D721Med (cell line): Measurements from ENCODE around the gene ZNF700.
"Not testable (repeated sequence)": the region's sequence is repeated elsewhere in the genome, so short reads cannot be mapped to it uniquely, and the experiment has no call there.

Experiments used
- DNase-seq: peaks from one replicate; pipeline ENCODE4 v3.0.0; 2011; ENCODE audit warnings: low spot score; ENCODE audit not compliant: insufficient read length
- FAIRE-seq: peaks from 2 replicates; lab custom pipeline; 2011; peaks lifted over from hg19 to GRCh38; lab: Jason Lieb, UNC
- TF ChIP-seq, protein P1 (sequence below): IDR thresholded peaks from 2 replicates; pipeline ENCODE4 v1.5.1; 2012; ENCODE audit warnings: mild to moderate bottlenecking, control low read depth; ENCODE audit not compliant: insufficient read depth; ENCODE audit errors: missing control alignments

ZNF700 gene

DNA sequence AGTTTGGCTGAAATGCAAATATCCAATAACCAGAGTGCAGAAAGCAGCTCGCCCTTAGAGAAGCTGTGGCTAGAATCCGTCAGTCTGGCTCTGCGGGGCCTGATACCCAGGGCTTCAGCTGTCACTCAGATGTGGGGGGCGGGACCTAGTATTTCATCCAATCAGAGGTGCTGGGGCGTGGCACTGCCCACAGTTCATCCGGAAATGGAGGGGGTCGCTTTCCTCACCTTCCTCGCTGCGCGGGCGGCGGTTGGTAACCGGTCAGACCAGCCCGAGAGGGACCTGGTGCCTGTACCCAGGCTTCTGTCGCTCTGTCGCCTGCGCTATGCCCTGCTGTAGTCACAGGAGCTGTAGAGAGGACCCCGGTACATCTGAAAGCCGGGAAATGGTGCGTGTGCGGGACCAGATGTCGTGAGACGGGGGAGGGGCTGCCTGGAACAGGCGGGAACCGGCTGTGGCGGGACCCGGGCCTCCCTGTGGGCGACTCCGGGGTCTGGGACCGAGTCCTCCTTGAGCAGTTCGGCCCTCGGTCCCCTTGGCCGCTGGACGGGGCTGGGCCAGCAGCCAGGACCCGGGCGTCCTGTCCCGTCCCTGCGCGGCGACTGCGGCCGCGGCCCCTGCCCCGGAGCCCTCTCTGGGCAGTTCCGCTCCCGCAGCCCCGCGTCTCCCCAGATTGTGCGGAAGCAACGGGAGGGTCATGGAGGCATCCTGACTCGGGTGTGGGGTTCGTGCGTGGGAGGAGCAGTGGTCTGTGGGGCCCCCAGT, at the start of gene ZNF700:
ZNF700 (plus strand) TSS at position 222 of the 765 bp plus-strand sequence; CDS start at position 326, 104 bp downstream.
- peak; percentile 77 for DNase-seq
- FAIRE-seq: no peak
- TF ChIP-seq, protein P1, sequence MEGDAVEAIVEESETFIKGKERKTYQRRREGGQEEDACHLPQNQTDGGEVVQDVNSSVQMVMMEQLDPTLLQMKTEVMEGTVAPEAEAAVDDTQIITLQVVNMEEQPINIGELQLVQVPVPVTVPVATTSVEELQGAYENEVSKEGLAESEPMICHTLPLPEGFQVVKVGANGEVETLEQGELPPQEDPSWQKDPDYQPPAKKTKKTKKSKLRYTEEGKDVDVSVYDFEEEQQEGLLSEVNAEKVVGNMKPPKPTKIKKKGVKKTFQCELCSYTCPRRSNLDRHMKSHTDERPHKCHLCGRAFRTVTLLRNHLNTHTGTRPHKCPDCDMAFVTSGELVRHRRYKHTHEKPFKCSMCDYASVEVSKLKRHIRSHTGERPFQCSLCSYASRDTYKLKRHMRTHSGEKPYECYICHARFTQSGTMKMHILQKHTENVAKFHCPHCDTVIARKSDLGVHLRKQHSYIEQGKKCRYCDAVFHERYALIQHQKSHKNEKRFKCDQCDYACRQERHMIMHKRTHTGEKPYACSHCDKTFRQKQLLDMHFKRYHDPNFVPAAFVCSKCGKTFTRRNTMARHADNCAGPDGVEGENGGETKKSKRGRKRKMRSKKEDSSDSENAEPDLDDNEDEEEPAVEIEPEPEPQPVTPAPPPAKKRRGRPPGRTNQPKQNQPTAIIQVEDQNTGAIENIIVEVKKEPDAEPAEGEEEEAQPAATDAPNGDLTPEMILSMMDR: no peak

DNA sequence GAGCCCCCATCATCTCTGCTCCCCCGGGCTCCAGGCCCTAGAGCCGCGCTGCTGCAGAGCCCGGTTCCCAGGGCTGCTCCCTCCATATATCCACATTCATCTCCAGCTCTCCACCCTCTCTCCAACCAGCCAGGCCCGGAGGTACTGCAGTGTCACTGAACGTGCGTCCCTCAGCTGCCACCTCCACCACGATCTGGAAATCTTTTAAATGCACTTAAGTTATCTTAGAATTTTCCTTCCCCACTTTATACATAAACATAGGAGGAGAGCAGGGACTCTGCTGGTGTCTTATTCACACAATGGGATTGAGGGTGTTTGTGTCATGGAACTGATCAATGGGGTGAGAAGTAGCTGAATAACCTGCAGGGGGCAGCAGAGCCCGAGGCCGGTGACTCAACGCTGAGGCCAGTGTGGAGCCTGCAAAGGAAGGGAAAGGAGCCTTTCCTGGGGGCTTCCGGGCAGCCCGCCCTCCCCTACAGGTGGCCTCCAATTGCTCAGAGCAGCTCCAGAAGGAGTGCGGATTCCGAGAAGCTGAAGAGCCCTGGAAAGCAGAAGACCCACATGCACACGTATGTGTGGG, 45.1 kb upstream of the ZNF700 start:
- not testable (repeated sequence) for DNase-seq, FAIRE-seq

DNA sequence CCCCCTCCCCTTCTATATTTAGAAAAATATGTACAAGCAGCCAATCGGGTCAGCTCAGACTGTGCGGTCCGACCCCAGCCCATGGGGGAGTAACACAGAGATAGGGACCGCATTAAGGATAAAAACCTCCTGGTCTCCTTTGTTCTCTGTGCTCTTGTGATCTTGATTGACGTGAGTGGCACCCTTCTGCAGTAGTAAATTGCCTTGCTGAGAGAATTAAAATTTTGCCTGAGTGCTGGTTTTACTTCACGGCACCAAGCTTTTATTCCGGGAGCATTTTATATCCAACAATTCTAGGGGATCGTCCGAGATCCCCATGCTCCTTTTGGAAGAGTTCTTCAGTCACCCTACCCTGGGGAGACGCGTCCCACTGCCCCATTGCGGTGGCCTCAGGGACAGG, 44.3 kb upstream of the ZNF700 start:
- no peak for FAIRE-seq
- TF ChIP-seq, protein P1: no peak
- DNase-seq: no peak

DNA sequence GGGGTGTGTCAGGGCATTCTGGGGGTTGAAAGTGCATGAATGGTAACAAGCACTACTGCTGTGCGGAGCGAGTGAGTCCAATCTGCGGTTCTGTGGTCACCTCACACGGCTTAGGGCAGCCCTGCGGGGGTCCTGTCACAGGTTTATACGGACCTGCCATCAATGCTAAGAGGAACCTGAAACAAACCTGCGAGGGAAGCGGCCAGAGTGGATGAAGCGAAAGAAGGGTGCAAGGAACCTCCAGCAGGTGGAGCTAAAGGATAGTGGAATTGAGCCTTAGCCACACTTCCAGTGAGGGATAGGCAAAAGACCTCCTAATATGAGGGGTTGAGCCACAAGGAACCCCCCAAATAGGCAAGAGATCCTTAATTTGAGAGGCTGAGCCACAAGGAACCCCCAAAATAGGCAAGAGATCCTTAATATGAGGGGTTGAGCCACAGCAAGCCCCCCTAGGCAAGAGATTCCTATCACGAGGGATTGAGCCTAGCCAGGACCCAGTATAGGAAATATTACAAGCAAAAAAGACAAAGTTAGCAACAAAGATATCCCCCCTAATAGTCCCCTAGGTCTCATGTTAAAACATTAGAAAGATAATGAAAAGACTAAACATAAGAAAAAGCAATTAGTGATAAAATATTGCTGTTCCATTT, 43.6 kb upstream of the ZNF700 start:
- FAIRE-seq: peak; percentile 46
- TF ChIP-seq, protein P1: peak; percentile 77
- DNase-seq: peak; percentile 81

DNA sequence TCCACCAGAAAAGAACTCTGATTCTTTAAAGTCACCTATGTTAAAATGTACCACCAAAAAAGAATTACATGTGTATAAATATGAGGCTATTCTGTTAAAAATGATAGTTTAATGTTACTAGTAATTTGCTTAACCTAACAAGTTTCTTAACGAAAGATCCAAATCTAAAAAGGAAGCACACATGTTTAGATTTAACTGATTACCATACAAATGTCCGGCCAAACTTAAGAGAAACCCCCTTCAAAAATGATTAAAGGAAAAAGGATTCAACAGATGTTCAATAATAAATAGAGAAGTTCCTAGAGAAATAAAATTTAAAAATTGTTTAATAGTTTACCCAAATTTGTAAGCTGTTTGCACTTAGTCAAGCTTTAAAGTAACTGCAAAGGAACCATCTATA, 42.3 kb upstream of the ZNF700 start:
- no peak for DNase-seq
- no peak for FAIRE-seq
- TF ChIP-seq, protein P1: no peak

DNA sequence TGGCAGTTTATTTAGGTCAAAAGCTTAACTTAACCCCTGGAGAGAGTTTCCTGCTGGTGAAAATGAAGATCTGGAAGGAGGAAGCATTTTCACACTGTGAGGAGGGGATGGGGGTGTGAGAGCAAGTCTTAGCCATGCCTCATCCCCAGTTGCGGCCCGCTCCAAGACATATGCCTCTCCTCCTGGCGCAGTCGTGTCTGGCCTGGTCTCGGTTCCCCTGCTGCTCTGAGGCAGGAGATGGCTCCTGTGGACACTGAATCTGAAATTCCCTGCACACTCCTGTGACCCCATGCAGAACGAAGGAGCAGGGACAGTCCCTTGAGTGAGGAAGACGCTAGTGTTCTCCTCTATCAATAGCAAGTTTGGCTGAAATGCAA, 37.7 kb upstream of the ZNF700 start:
- TF ChIP-seq, protein P1: no peak
- FAIRE-seq (no peak), DNase-seq (no peak)

DNA sequence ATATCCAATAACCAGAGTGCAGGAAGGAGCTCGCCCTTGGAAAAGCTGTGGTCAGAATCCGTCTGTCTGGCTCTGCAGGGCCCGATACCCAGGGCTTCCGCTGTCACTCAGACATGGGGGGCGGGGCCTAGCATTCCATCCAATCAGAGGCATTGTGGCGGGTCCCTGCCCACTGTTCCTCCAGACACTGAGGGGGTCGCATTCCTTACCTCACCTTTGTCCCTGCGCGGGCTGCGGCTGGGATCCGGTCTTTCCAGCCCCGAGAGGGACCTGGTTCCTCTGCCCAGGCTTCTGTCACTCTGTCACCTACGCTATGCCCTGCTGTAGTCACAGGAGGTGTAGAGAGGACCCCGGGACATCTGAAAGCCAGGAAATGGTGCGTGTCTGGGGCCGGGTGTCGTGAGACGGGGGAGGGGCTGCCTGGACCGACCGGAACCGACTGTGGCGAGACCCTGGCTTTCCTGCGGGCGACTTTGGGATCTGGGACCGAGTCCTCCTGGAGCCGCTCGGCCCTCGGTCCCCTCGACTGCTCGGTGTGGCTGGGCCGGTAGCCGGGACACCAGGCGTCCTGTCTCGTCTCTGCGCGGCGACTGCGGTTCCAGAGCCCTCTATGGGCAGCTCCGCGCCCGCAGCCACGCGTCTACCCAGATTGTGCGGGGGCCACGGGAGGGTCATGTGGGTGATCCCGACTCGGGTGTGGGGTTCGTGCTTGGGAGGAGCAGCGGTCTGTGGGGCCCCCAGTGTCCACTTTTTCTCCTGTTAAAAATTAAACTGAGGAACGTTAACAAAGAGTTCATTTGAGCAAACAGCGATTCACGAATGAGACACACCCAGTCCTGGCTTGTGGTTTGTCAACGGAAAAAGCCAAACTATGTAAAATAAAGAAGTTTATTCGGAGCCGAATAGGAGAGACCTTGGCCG, 37.0 kb upstream of the ZNF700 start, which contains the start of gene ZNF69:
ZNF69 (plus strand) TSS at position 172 of the 921 bp plus-strand sequence; CDS start at position 314, 142 bp downstream.
- TF ChIP-seq, protein P1: peak; percentile 10
- DNase-seq (peak; percentile 69), FAIRE-seq (no peak)

DNA sequence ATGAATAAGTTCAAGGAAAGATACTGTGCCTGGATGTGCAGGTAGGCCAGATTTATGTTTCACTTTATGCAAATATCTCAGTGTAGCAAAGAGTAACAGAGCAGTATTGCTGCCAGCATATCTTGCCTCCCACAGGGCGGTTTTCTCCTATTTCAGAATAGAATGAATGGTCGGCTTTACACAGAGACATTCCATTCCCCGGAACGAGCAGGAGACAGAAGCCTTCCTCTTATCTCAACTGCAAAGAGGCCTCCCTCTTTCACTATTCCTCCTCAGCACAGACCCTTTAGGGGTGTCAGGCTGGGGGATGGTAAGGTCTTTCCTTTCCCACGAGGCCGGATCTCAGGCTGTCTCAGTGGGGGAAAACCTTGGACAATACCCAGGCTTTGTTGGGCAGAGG, 35.0 kb upstream of the ZNF700 start:
- not testable (repeated sequence) for DNase-seq

More for the DNA sequence above, 35.0 kb upstream of the ZNF700 start:
- FAIRE-seq: not testable (repeated sequence)
